A204.1 (cell line): ENCODE data around the gene KCNIP3.
"Not testable (repeated sequence)": the region's sequence is repeated elsewhere in the genome, so short reads cannot be mapped to it uniquely, and the experiment has no call there.

Experiments
- FAIRE-seq: peaks from 2 replicates; lab custom pipeline; 2012; peaks lifted over from hg19 to GRCh38; lab: Jason Lieb, UNC

Gene KCNIP3

DNA sequence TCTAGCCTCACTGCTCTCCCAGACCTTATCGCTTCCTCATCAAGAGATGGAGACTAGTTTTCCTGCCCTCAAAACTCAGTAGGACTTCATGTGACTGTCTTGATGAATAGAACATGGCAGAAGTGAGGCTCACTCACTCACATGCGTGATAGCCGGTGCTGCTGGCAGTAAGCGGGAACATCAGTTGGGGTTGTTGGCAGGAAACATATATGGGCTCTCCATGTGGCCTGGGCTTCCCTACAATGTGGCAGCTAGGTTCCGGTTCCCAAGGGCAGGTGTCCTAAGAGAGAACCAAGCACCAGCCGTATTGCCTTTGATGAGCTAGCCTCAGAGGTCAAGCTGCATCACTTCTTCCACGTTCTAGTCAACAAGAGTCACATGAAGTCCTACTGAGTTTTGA lies 90.2 kb downstream of the KCNIP3 start:
- FAIRE-seq = no peak

DNA sequence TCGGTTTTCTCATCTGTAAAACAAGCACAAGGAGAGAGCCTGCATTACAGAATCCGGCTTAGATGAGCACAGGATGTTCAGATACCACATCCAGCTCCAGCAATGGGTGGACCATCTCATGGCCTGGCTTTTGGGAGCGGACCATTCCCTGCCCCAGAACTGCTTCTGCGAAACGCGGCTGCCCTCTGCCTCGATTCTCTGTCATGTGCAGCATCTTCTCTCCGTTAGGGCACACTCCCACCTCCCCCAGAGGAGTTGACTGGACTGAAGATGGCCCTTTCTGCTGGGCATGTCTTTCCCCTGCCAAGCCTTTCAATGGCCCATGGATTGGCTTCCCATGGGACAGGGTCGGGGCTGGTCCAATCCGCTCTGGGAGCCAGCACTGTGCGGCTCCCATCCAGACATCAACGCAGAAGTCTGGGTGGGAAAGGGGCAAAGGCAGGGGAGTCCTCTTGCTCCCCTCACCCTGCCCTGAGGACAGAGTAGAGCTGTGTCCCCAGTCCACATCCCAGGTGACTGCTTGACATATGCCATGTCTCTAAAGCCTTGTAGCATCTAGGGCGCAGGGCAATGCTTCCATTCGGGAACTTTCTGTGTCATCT lies 91.0 kb downstream of the KCNIP3 start:
- FAIRE-seq = no peak

DNA sequence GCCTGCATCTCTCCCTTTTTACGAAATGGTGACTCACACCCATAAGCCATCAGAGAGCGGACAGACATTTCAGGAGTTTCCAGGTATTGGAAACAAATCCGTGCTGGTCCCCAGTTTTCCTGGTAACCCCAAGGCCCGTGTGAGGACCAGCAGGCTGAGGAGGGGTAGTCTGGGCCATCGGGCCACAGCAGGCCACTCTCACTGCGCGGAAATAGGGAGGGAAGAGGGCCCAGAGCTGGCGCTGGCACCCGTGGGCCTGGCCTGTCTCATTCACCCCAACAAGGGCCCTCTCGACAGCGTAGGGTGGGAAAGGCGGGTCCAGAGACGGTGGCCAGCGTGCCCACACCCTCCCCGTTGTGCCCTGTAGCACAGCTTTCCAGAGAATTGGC lies 91.7 kb downstream of the KCNIP3 start:
- no peak for FAIRE-seq

DNA sequence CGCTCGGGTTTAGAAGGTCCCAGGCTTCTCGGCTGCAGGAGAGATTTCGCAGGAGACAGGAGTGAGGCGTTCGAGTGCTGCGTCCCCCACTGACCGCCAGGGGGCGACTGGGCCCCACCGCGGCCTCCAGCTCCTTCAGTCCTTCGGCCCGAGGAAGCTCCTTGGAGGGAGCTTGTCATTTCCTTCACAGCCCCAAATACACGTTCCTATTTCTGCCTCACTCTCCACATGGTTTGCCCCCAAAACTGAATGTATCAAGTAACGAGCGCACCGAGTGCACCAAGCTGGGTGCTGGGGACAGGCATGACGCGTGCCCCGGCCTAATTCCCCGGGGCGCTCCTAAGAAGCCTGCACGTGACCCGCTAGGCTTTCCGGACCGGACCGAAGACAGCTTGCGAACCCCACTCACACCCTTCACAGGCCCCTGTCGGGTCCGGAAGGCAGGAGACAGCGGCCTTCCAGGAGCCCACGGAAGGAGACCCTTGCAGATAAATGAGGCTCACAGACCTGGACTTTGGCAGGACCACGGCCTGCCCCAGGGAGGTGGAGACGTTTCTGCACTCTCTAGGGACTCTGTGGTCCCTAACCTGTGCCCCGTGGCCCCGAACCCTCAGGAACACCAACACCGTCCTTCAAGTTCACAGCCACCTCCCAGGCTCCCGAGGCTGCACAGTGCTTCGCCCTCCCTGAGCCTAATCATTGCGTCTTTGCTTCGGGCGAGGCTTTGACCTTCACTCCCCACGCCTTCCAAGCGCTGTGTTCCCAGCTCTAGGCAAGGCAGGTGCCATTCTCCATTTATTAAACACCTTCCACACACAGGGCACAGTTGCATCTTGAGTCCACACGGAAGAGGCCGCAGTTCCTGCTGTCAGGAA lies 92.3 kb downstream of the KCNIP3 start:
- no peak for FAIRE-seq

- FAIRE-seq = no peak
Observed at GRCh38 chr2:95390272-95390880, 93.2 kb downstream of the KCNIP3 start.

DNA sequence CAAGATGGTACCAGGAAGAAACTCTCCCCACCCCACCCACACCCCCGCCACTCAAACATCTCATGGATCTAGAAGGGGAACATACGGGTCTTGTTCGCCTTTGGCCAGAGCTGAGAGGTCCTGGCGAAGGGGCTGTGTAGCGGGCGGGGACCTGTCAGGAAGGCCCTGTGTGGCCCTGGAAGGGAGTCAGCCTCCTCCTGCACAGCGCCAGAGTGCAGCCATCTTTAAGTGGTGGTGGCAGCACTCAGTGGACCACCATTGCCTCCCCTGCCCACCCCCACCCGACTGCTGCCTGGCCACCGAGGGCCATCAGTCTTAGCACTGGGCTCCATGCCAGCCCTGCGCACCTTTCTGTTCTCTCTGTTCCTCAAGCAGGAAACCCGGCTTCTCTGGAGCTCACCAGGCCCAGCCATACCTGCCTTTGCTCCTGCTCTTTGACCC lies 93.8 kb downstream of the KCNIP3 start:
- no peak for FAIRE-seq

GRCh38 chr2:95391641-95392310 lies 94.6 kb downstream of the KCNIP3 start:
- FAIRE-seq = no peak

- FAIRE-seq = no peak
Observed at GRCh38 chr2:95392320-95392719, 95.2 kb downstream of the KCNIP3 start.

GRCh38 chr2:95392730-95393455 lies 95.7 kb downstream of the KCNIP3 start:
- no peak for FAIRE-seq

DNA sequence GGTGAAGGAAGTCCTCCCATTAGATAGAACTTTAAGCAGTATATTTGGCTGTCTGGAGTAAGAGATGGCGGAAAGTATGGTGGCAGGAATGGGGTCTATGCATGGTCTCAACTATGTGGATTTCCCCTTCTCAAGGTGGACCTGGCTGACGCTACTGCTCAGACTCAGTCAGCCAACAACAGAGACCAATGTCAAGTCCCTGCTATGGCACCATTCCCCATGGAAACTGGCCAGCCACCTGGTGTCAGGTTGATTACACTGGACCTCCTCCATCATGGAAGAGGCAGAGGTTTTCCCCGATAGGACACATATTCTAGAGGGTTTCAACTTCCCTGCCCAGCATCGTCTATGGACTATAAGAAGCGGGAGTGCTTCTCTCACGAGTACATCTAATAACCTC lies 96.8 kb downstream of the KCNIP3 start:
- no peak for FAIRE-seq

- no peak for FAIRE-seq
Observed at GRCh38 chr2:95399061-95399460, 101.9 kb downstream of the KCNIP3 start.

GRCh38 chr2:95401480-95401879 lies 104.3 kb downstream of the KCNIP3 start:
- FAIRE-seq = no peak

GRCh38 chr2:95402004-95402369 lies 104.8 kb downstream of the KCNIP3 start:
- not testable (repeated sequence) for FAIRE-seq

DNA sequence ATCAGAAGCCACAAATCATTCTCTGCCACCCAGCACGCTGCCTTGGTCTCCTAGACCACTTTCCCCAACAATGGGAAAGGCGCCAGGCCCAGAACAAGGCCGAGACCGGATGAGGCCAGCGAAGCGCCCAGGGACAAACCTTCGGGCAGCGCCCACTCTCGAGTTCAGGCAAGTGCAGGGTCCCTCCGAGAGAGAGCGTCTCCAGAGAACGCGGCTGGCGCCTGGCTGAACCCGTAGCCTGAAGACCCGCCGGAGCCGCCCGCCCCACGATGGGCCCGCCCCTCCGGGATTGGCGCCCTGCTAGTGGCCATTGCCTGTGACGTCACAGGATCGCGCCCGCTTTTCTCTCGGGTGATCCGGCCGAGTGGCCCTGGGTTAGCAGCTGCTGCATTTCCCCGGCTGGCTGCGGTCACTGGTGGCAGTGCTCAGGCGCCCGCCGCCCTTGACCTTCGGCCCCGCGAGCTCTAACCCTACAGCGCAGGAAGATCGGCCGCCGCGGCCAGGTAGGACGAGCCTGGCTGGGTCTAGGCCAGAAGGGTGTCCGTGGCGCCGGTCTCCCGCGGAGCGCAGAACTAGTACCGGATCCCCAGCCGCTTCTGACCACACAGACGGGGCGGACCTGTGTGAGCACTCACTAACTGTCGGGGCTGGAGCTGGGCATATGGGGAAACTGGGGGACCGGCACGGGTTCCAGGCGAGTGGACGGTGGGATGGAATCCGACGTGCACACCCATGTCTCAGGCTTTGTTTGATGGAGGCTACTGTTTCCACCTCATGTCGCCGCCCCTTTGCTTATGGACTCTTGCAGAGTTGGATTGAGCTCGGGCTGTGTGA lies 105.4 kb downstream of the KCNIP3 start, which contains the start of gene FAHD2A:
Gene FAHD2A (plus strand): TSS at position 339 of the 834 bp plus-strand sequence. CDS start 2,851 bp downstream, outside the sequence.
- FAIRE-seq = no peak

DNA sequence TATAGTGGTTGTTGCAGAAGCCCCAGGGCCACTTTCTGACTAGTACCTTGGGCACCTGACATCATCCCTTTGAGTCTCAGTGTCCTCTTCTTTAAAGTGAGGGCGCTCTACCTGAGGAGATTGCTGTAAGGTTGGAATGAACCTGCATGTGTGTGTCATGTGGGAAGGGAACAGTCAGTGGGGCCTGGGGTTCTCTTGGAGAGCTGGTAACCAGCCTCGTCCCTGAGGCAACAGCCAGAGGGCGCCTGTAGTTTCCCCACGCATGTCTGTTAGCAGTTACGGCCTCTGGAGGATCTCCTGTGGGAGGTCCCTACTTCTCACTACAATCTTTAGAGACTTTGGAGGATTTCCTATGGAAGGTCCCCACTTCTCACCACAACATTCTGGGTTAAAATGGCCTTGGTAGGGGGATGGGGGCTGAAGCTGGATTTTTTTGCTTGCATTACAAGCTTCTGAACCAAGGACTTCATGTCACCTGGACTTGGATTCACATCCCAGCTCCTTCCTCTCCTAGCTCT lies 106.1 kb downstream of the KCNIP3 start:
- FAIRE-seq = not testable (repeated sequence)

- FAIRE-seq = not testable (repeated sequence)
Observed at GRCh38 chr2:95403824-95404223, 106.7 kb downstream of the KCNIP3 start.

DNA sequence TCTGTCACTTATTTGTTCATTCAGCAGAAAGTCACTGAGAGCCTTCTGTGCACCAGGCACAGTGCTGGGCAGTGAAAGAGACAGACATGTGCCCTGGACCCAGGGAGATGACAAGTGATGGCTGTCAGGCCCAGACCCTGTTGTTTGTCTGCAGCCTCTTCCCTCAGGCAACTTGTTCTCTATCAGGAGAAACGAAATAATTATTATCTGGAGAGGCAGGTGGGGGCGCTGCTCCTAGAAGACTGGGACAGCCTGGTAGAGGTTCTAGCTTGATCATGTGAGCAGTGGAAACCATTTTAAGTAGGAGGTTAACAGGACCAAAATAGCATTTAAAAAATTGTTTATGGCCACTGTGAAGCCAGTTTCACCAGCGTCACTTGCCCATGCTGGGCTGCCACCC lies 107.5 kb downstream of the KCNIP3 start:
- FAIRE-seq = not testable (repeated sequence)

GRCh38 chr2:95411239-95411638 lies 114.1 kb downstream of the KCNIP3 start:
- FAIRE-seq = not testable (repeated sequence)

GRCh38 chr2:95414015-95414594 lies 117.0 kb downstream of the KCNIP3 start:
- FAIRE-seq = not testable (repeated sequence)

GRCh38 chr2:95415138-95415537 lies 118.0 kb downstream of the KCNIP3 start:
- FAIRE-seq = not testable (repeated sequence)
